Heart left ventricle (tissue), 13 donors: Measurements from ENCODE around the gene ING1.

Source experiments
- CTCF ChIP-seq, 12 donors: fragments of 200-600 bp; sonication (generic) in 4 of 12; IDR thresholded peaks; one replicate each; pipeline versions ENCODE4 v1.5.0 to v1.8.0; 2018 to 2022; ENCODE audit warnings: antibody characterized with exemption in 12 of 12, mild to moderate bottlenecking in 5 of 12
- POLR2A ChIP-seq, 2 donors: fragments of 450-650 bp; IDR thresholded peaks; one replicate each; pipeline ENCODE4 v1.6.1; 2017; ENCODE audit warnings: antibody characterized with exemption in 2 of 2, mild to moderate bottlenecking in 2 of 2, moderate library complexity in 2 of 2
- donor health status: ischemic (EF 13 %, LVEDD 7.1; RV severe dilation, severe dysfunction).
- donor health status: DM: no; HTN: yes; CAD: no.
- donor health status: DM: no; HTN: no; CAD: no.
- donor health status: ischemic (EF 25% LVEDD 6.9; RV normal size, moderate dysfunction).
- donor health status: ischemic (EF 25% LVEDD 5.7; RV mildly dilated, moderate dysfunction).
- donor health status: ischemic (EF 35%, LVEDD 5.7; RV mildly dilated, moderate dysfunction).
- donor health status: nonischemic (EF 11% LVEDD 7.7; RV severe dilation, severe dysfunction).
- donor health status: DM: yes; HTN: yes; CAD: no.
- donor health status: PGD.
- donor health status: ischemic (EF 29% LVEDD 5.4; RV normal size, mild dysfunction).
- donor health status: nonischemic (EF 23%, LVEDD 6.1; RV moderate dilation, normal function).

- TF ChIP-seq CTCF (IDR thresholded peaks at IDR 0.05) (no peak), POLR2A (IDR thresholded peaks at IDR 0.05) (no peak)
Measured at GRCh38 chr13:110665491-110666254, 47.8 kb upstream of the ING1 start.
